NCI-H524 (cell line): Measurements from ENCODE around the gene STK24.
"Not testable (repeated sequence)": the region's sequence is repeated elsewhere in the genome, so short reads cannot be mapped to it uniquely, and the experiment has no call there.

Experiments used
- DNase-seq, 2 experiments: peaks; one replicate each; lab custom pipeline; 2025; lab: John Stamatoyannopoulos, UW

The STK24 gene

GRCh38 chr13:98436233-98436910 is 140.5 kb downstream of the STK24 start:
- no peak for DNase-seq

- DNase-seq = no peak
Measured at GRCh38 chr13:98435376-98435775, 141.5 kb downstream of the STK24 start.

- DNase-seq = no peak
Measured at GRCh38 chr13:98434060-98434459, 142.8 kb downstream of the STK24 start.

GRCh38 chr13:98433654-98434053 is 143.3 kb downstream of the STK24 start:
- DNase-seq = no peak

- DNase-seq = no peak
Measured at GRCh38 chr13:98432638-98433037, 144.3 kb downstream of the STK24 start.

- DNase-seq = no peak
Measured at GRCh38 chr13:98429977-98430736, 146.8 kb downstream of the STK24 start.

GRCh38 chr13:98429531-98429930 is 147.4 kb downstream of the STK24 start:
- no peak for DNase-seq

- DNase-seq = no peak
Measured at GRCh38 chr13:98429081-98429480, 147.8 kb downstream of the STK24 start.

- no peak for DNase-seq
Measured at GRCh38 chr13:98428256-98428966, 148.5 kb downstream of the STK24 start.

GRCh38 chr13:98427331-98427995 is 149.4 kb downstream of the STK24 start:
- DNase-seq = no peak

GRCh38 chr13:98423417-98423816 is 153.5 kb downstream of the STK24 start:
- DNase-seq = no peak

- DNase-seq = no peak
Measured at GRCh38 chr13:98422046-98422445, 154.9 kb downstream of the STK24 start.

GRCh38 chr13:98420554-98421175 is 156.2 kb downstream of the STK24 start:
- DNase-seq = no peak

- DNase-seq = no peak
Measured at GRCh38 chr13:98419786-98420553, 156.9 kb downstream of the STK24 start.

GRCh38 chr13:98416408-98416807 is 160.5 kb downstream of the STK24 start:
- no peak for DNase-seq

- DNase-seq = no peak
Measured at GRCh38 chr13:98415326-98416070, 161.4 kb downstream of the STK24 start.

GRCh38 chr13:98413796-98414195 is 163.1 kb downstream of the STK24 start:
- DNase-seq = no peak

GRCh38 chr13:98413278-98413677 is 163.6 kb downstream of the STK24 start:
- DNase-seq = not testable (repeated sequence)

- no peak for DNase-seq
Measured at GRCh38 chr13:98411617-98412265, 165.2 kb downstream of the STK24 start.

- DNase-seq = no peak
Measured at GRCh38 chr13:98411013-98411412, 165.9 kb downstream of the STK24 start.
